NT2/D1 (cell line): ENCODE results near the gene CGN.

ENCODE experiments used
- YY1 ChIP-seq: IDR thresholded peaks from 2 replicates; pipeline ENCODE4 v1.6.1; 2011; ENCODE audit not compliant: insufficient read length, insufficient read depth
- ZNF274 ChIP-seq: IDR thresholded peaks from 2 replicates; pipeline ENCODE4 v1.6.1; 2011; ENCODE audit warnings: mild to moderate bottlenecking, low read depth, low read length

- TF ChIP-seq YY1 (no peak), ZNF274 (no peak)
Observed at GRCh38 chr1:151537112-151537511, 25.9 kb downstream of the CGN start.
